Stimulated activated CD8-positive, alpha-beta memory T cell treated with anti-CD3 and anti-CD28 coated beads, Interleukin-2, amount 100 ng/mL, for 1 hour (primary cell): ENCODE results near the gene DES.
"Not testable (repeated sequence)": the region's sequence is repeated elsewhere in the genome, so short reads cannot be mapped to it uniquely, and the experiment has no call there.

Experiments used
- DNase-seq, 2 donors: peaks; one replicate each; pipeline ENCODE4 v3.0.0-alpha.2; 2020; ENCODE audit warnings: low read depth in 2 of 2

DES gene

DNA sequence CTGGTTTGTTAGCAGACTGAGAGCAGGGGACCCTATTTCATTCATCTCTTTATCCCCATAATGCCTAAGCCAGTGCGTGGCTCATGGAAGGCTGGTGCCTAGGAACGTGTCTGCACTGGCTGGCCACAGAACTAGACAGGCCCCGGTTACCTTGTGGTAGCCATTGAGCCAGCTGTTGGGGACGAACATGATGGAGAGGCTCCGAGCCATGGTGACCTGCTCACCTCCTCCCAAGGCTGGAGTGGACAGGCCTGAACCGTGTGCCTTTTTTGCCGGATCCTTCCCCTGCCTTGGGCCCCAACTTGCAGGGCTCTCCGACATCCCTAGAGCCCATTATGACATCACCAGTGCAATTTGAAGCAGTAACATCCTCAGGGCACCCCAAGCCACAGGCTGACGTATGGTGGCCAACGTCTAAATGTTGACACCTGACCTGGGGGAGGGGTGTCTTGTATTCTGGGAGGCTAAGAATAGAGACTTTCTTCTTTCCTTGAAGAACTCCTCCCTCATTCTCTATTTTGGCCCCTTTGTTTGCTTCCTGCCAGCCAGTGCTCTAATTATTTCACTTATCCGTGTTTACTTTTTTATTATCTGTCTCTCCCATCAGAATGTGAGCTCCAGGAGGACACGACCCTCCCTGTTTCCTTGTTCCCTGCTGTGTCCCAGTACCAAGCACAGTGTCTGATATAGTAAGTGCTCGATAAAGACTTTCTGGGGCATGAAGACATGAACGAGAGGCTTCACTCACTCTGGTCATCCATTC is 18.3 kb upstream of the DES start:
- DNase-seq, result no peak

GRCh38 chr2:219400562-219400961 is 17.6 kb upstream of the DES start:
- DNase-seq, result no peak

- DNase-seq, result no peak
Observed at GRCh38 chr2:219401606-219402005, 16.6 kb upstream of the DES start.

DNA sequence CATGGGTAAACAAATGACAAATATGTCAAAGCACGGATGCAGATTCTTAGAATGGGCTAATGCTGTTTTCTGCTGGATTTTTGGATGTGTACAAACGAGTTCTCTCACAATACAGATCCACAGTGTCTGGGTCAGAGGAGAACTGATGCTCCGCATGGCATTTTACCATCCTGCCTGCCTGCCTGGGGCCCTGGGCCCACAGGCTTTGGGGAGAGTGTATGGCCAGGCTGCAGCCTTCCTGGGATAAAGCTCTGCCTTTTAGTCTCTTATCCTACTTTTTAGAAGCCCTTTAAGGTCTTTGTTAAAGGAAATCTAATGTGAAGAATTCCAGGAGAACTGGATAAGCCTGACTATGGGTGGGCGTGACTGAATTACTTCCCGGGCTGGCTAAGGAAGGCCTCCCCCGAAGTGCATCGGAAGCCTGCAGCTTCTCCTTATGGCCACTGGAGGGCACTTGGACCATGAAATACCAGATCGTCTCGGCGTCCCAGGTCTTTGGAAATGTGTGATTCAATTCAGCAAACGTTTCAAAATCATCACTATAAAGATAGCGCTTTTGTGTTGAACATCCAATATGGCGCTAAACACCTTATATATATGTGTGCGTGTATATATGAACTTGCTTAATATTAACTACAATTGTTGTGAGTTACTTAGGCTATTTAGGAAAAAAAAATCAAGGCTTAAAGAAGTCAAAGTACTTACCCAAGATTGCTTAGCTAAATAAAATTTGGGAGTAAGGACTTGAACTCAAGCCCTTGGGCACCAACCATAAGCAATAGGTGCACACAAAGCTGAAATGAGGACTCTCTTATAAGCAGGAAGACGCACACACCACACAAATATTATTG is 15.3 kb upstream of the DES start:
- peak; percentile 18 to 31 for DNase-seq

DNA sequence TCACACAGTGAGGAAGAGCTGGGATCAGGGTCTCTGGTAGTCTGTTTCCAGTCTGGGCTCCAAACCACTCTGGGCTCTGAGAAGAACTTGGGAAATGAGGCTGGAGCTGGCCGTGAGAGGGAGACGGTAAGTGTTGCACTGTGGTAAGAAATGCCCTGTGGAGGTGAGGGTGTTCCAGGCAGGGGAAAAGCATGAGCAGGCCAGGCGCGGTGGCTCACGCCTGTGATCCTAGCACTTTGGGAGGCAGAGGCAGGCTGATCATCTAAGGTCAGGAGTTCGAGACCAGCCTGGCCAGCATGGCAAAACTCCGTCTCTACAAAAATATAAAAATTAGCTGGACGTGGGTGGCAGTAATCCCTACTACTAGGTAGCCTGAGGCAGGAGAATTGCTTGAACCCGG is 14.3 kb upstream of the DES start:
- DNase-seq, result no peak

GRCh38 chr2:219404291-219404910 is 13.8 kb upstream of the DES start:
- no peak for DNase-seq

- DNase-seq, result no peak
Observed at GRCh38 chr2:219404954-219405353, 13.2 kb upstream of the DES start.

- no peak for DNase-seq
Observed at GRCh38 chr2:219405451-219405850, 12.7 kb upstream of the DES start.

- DNase-seq, result no peak
Observed at GRCh38 chr2:219405958-219406860, 12.0 kb upstream of the DES start.

- DNase-seq, result no peak
Observed at GRCh38 chr2:219406861-219407230, 11.3 kb upstream of the DES start.

DNA sequence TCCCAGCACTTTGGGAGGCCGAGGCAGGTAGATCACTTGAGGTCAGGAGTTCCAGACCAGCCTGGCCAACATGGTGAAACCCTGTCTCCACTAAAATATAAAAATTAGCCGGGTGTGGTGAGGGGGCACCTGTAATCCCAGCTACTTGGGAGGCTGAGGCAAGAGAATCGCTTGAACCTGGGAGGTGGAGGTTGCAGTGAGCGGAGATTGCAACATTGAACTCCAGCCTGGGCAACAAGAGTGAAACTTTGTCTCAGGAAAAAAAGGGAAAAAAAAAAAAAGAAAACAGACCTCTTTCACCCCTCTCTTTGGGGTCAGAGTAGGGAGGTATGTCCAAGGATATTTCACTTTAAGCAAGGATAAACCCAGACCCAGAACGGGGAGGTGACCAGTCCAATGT is 10.8 kb upstream of the DES start:
- not testable (repeated sequence) for DNase-seq

GRCh38 chr2:219408204-219408603 is 10.0 kb upstream of the DES start:
- no peak for DNase-seq

DNA sequence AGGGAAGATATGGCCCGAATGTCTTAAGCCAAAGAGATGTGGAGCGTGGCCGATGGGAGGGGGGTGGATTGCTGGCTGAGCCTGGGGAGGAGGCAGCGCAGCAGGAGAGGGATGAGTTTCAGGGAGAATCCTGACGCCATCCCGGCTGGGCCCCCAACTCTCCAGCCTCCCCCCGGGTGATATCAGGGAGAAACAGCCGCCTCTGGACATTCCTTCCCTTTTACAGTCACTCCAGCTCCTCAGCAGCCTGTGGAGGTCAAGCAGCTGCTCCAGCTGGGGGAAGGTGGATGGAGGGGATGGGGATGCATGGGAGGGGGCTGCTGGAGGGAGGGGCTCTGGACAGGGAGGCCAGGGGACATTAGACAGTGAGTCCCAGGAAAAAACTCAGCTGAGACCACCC is 9.5 kb upstream of the DES start:
- no peak for DNase-seq

DNA sequence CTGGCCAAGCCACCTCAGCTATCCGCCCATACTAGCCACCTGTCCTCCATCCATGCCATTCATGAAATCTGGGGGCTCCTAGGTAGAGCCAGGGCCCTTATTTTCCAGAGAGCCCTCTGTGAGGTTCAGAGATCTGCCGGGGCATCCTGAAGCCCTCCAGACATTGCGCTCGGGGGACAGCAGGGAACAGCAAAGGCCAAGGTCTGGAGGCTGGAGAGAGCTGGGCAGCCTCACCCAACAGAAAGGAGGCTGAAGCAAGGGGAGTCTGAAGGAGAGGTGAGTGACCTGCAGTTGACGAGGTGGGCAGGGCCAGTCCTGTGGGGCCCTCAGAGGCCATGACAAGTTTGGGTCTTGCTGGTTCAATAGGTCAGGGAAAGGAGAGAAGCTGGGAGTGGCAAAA is 8.6 kb upstream of the DES start:
- DNase-seq, result no peak

DNA sequence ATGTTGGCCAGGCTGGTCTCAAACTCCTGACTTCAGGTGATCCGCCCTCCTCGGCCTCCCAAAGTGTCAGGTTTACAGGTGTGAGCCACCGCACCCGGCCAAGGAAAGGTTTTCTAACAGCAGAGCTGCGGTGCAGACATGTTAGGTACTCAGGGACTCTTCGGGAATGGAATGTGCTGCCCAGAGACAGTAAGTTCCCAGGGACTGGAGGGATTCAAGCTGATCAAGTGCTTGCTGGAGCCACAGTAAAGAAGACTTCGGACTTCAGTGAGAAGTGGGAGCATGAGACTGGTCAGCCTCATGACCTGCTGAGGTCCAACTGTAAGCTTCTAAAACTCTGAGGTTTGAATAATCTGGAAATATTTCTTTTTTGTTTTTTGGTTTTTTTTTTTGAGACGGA is 7.8 kb upstream of the DES start:
- DNase-seq, result no peak

DNA sequence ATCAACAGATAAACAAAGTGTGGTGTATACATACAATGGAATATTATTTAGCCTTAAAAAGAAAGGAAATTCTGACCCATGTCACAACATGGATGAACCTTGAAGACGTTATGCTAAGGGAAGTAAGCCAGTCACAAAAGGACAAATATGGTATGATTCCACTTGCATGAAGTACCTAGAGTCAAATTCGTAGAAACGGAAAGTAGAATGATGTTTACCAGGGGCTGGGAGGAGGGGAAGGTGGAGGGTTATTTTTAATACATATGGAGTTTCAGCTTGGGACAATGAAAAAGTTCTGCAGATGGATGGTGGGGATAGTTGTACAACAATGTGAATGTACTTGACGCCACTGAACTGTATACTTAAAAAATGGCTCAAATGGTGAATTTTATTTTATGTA is 3.3 kb upstream of the DES start:
- no peak for DNase-seq

GRCh38 chr2:219415580-219416234 is 2.5 kb upstream of the DES start:
- DNase-seq, result no peak

- DNase-seq, result no peak
Observed at GRCh38 chr2:219416235-219416602, 2.0 kb upstream of the DES start.

GRCh38 chr2:219416938-219417337 is 1.2 kb upstream of the DES start:
- DNase-seq, result no peak

DNA sequence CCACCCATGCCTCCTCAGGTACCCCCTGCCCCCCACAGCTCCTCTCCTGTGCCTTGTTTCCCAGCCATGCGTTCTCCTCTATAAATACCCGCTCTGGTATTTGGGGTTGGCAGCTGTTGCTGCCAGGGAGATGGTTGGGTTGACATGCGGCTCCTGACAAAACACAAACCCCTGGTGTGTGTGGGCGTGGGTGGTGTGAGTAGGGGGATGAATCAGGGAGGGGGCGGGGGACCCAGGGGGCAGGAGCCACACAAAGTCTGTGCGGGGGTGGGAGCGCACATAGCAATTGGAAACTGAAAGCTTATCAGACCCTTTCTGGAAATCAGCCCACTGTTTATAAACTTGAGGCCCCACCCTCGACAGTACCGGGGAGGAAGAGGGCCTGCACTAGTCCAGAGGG is 803 bp upstream of the DES start:
- no peak for DNase-seq

DNA sequence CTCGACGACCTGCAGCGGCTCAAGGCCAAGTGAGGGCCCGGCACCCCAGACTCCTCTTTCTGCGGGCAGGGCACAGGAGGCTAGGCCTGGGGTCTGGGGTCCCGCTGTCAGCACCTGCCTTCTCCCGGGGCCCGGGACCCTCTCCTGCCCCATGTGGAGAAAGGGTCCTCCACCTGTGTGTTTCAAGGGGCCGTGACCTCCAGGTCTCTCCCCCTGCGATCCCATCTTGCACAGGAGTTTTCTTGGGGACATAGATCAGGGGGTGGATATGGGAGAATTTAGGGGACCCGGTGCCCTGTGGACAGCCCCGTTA is 791 bp downstream of the DES start:
- no peak for DNase-seq
